Kidney tubule cell (primary cell): ENCODE data around the gene ZG16B.

Experiments
- DNase-seq: peaks from one replicate; pipeline ENCODE4 v3.0.0-alpha.2; 2018; ENCODE audit warnings: low spot score

ZG16B gene

GRCh38 chr16:2806286-2806685, 23.8 kb upstream of the ZG16B start:
- no peak for DNase-seq

DNA sequence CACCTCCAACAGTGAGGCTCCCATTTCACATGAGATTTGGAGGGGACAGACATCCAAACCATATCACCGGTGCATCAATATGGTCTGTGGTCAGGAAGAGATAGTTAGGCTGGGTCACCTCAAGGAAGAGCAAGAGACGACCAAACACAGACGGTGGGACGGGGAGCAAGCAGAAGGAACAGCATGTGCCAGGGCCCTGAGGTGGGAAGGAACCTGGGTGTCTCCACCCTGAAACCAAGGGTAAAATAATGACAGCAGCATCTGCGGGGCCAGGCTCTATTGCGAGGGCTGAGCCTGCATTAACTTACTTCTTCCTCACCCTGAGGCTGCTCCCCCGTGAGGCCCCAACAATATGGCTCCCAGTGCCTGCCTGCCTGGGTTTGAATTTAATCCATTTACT, 21.9 kb upstream of the ZG16B start:
- no peak for DNase-seq

DNA sequence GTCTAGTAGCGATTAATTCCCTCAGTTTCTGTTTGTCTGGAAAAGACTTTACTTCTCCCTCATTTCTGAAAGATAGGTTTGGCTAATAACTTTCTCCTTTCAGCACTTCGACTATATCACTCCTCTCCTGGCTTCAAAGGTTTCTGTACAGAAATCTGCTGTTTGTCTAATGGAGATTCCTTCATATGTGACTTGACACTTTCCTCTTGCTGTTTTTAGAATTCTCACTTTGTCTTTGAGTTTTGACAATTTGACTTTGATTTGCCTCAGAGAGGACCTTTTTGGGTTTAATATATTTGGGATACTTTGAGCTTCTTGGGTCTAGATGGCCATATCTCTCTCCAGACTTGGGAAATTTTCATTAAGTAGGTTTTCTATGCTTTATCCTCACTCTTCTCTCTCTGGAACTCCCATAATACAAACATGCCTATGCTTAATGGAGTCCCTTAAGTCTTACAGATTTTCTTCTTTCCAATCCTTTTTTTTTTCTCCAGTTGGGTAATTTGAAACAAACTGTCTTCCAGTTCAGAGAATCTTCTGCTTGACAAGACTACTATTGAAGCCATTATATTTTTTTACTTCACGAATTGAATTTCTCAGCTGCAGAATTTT, 20.8 kb upstream of the ZG16B start:
- DNase-seq = no peak

GRCh38 chr16:2810651-2811050, 19.5 kb upstream of the ZG16B start:
- no peak for DNase-seq

DNA sequence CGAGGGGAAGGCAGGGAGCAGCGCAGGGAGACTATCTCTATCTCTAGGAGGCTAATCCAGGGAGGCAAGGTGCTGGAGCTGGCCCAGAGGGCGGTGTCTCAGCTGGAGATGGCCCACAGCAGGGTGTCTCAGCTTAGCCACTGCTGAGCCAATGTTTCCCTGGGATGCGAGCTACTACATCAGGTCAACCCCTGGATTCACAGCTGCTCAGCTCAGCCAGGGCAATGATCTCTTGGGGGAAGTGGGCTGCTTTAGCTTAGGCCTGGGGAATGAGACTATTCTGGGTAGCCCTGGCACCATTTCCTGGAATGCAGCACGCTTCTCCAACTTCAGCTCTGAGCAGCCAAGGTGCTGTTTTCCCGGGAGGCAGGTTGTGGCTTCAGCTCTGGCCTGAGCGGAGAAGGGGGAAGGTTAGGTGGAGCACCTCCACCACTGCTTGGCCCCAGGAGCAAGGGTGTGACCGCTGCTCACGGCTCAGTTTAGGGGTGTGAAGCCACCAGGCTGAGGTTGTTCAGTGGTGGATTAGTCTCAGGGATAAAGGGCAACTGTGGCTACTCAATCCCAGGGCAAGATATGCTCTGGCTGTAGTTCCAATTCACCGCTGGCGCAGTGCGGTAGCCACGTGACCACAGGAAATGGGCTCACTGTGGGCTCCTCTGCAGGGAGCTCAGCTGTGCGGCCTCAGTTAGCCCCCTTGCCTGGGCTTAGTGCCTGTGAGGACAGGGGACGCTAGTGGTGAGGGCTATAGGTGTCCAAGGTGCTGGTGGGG, 18.2 kb upstream of the ZG16B start:
- DNase-seq = no peak

DNA sequence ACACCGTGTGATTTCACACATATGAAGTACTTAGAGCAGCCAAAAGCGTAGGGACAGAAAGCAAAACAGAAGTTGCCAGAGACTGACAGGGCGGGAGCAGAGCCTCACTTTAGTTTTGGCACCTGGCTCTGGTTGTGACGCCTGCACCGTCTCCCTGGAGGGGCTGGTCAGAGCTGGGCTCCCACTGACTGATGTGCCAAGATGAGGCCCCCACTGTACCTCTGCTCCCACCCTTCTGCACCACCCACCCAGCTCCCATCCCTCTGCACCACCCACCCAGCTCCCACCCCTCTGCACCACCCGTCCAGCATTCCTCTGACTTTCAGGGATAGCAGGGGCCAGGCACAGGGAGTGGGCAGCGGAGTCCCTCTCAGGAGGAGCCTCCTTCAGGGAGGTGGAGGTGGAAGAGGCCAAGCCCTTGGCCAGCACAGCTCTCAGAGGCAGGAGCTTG, 16.3 kb upstream of the ZG16B start:
- no peak for DNase-seq

DNA sequence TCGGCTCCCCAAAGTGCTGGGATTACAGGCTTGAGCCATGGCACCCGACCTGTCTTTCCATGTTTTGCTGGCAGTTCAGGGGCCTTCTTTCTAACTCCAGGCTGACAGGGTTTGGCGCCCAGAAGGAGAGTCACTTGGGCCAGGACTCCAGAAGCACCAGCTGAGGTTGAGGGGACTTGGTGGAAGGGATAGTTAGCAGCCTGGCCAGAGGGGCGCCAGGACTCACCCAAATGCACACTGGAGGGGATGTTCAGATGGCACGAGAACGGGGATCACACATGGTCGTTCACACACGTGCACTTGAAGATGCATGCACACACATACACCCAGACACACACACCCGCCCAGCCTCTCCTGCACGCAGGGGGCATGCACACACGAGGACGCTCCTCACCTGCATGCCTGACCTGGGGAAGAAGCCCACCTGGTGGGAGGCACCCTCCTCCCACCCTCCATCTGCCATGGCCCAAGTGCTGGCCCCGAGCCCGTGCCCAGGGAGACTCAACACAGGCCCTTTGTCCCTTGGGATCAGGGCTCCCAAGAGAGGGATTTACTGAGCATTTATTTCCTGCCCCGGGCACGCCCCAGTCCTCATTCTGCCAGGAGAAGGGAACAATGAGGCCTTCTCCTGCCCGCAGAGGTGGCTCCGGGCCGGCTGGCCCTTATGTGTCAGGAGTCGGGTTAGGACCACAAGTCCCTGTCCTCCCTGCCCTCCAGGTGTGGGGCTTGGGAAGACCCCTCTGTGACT, 15.4 kb upstream of the ZG16B start:
- no peak for DNase-seq

- DNase-seq = no peak
Measured at GRCh38 chr16:2815299-2815771, 14.8 kb upstream of the ZG16B start.

- DNase-seq = no peak
Measured at GRCh38 chr16:2816751-2817339, 13.3 kb upstream of the ZG16B start, which contains the start of gene PRSS21. PRSS21 (plus strand) TSS chr16:2817237; CDS start chr16:2817269, 32 bp downstream.

DNA sequence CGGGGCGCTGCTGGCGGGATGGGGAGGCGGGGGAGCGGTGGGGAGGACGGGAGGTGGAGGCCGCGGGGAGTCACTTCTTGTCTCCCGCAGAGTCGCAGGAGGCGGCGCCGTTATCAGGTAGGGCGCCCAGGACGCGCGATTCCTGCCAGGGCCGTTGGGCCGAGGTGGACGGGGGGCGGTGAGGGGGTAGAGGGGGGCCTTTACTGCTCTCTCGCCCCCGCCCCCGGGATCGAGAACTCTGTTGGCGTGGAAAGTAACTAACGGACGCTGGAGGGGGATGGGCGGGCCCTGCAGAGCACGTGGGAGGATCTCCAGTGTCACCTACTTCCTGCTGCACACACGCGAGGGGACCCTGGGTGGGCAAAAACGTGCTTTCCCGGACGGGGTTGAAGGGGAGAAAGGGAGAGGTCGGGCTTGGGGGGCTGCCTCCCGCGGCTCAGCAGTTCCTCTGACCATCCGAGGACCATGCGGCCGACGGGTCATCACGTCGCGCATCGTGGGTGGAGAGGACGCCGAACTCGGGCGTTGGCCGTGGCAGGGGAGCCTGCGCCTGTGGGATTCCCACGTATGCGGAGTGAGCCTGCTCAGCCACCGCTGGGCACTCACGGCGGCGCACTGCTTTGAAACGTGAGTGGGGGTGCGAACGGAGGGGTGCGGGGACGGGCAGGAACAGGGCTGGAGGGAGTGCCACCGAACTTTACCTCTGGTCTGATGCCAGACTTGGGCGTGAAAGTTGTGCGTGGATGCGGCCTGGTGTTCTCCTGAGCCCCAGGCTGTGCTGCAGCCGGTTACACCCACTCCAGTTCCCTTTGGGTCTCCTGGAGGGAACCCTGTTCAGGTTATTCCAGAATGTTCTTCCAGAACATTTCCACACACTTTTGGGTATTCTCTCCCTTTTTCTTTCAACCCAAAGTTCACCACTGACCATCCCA, 12.5 kb upstream of the ZG16B start:
- no peak for DNase-seq

DNA sequence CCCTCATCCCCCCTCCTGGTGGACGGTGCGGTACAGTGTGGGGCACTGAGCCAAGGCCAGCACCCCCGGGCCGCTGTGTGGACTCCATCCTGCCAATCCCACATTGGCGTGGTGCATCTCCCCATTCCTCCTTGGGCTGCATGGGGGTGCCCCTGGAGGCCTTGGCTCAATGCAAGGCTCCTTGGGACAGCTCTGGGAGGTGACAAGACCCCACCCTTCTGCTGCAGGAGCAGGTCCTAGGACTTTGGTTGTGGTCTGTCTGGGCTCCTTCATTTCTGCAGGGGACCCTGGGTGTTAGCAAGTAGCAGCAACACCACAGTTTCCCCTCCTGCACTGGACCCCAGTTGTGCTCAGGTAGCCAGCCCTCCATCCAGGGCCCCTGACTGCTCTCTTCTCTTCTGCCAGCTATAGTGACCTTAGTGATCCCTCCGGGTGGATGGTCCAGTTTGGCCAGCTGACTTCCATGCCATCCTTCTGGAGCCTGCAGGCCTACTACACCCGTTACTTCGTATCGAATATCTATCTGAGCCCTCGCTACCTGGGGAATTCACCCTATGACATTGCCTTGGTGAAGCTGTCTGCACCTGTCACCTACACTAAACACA, 11.7 kb upstream of the ZG16B start:
- DNase-seq = no peak

GRCh38 chr16:2819179-2819938, 10.7 kb upstream of the ZG16B start:
- no peak for DNase-seq

- DNase-seq = no peak
Measured at GRCh38 chr16:2819939-2820835, 9.9 kb upstream of the ZG16B start.

- no peak for DNase-seq
Measured at GRCh38 chr16:2820836-2821486, 9.1 kb upstream of the ZG16B start.

GRCh38 chr16:2821487-2822157, 8.5 kb upstream of the ZG16B start:
- no peak for DNase-seq

DNA sequence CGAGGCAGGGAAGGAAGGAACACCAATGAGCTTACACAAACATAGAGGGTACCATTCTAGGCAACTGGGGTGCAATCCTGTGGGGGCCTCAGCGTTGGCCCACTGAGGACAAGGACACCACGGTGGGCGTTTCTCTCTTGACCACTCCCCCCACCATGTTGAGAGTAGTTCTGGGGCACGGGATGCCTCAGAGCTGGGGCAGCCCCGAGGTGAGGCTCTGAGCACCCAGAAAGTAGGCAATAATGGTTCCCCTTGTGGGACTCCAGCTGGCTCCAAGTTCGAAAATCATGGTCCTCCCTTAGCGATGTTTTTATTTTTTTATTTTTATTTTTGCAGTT, 8.0 kb upstream of the ZG16B start:
- DNase-seq = no peak

GRCh38 chr16:2822496-2822895, 7.6 kb upstream of the ZG16B start:
- no peak for DNase-seq

DNA sequence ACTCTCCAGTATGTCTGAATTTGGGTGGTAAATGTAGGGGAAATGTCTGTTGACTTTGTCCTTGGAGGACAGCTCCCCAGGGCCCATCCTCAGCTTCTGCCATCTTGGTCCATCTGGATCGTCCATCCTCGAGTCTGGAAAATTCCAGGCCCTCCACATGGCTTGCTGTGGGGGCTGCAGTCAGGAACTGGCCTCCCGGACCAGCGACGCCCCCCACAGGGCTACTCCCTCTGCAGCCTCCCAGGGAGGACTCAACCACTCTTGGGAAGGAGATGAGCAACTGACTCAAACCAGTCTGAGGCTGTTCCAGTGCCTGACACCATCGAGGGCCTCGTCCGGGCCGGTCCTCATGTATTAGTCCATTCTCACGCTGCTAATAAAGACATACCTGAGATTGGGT, 5.5 kb upstream of the ZG16B start:
- no peak for DNase-seq
